HG03097 (cell line): Measurements from ENCODE around the gene CELA2A.
"Not testable (repeated sequence)": the region's sequence is repeated elsewhere in the genome, so short reads cannot be mapped to it uniquely, and the experiment has no call there.

ENCODE experiments used
- ATAC-seq: cut with Tn5 transposase; IDR thresholded peaks from one replicate; pipeline ENCODE4 v1.9.1; 2021; ENCODE audit not compliant: unreplicated experiment, low FRiP score

CELA2A gene

DNA sequence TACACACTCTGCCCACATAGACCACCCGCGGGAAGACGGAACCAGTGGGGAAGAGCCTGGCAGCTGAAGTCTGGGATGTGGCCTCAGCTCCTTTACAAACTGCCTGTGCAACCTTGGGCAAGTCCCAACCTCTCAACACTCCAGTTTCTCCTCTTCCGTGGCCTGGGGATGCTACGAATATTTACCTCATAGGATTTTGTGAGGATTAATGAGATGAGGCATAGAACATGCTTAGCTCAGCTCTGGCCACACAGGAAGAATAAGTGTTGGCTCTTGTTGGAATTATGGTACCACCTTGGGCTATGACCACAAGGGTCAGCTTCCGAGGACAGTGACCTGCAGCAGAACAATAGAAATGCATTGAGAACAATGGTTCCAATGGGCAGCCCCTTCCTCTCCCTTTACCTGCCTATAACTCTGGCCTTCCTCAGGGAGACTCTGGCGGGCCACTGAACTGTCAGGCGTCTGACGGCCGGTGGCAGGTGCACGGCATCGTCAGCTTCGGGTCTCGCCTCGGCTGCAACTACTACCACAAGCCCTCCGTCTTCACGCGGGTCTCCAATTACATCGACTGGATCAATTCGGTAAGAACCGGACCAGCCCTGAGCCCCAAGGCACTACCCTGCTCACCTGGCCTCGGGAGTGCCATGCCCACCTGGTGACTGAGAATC, 10.6 kb downstream of the CELA2A start:
- ATAC-seq, result not testable (repeated sequence)

DNA sequence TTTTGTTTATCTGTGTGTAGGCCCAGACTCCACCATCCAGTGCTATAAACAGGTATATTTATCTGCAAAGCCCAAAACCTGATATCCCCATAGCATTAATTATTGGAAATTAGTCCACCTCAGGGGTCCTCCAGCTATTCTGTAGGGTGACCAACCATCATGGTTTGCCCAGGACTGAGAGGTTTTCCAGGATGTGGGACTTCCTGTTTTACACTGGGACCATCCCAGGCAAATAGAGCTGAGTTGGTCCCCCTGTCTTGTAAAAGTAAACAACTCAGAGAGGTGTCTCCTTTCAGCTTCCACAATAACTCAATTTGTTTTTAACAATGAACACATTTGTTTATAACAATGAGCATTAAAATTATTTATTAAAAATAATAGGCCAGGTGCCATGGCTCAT, 11.6 kb downstream of the CELA2A start:
- no peak for ATAC-seq

DNA sequence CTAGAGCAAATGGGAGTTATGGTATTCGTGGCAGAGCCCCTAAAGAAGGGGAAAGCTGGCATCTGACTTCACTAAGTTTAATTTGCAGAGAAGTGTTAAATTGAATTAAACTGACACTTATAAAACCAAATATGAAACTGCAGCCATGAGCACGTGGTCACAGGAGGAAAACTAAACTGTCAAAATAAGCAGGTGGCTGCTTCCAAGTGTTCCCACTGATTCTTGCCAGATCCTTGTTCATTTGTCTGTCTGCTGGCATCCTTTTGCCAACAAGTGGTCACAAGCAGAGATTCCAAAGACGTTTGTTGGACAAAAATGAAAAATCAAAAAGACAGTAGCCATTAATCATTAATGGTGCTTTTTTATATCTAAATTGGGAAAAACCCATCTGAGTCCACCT, 12.8 kb downstream of the CELA2A start:
- no peak for ATAC-seq

DNA sequence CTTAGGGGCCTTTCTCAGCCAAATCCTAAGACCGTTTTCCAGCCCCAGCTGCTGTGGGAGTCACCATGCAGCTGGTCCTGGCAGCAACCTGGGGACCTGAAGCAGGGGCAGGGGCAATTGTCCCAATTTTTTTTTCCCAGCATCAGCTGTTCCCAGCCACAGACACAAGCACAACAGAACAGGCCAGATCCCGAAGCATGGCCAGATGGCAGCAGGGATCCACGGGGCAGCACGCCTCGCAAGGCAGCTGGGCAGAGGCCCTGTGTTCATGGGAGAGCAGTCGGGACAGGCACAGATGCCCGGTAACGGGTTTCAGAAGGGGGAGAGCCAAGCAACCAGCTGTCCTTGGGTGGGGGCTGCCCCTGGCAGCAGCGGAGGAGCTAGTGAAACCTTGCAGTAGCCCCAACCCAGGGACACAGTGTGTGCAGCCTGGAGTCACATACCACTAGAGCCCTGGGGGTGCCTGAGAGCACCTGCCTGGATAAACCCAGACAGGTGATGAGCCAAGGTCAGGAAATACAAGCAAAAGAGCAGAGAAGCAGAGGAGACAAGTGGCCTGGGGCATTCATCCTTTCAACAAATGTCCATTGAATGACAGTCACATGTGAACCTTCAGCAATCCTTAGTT, 13.4 kb downstream of the CELA2A start:
- ATAC-seq, result not testable (repeated sequence)

DNA sequence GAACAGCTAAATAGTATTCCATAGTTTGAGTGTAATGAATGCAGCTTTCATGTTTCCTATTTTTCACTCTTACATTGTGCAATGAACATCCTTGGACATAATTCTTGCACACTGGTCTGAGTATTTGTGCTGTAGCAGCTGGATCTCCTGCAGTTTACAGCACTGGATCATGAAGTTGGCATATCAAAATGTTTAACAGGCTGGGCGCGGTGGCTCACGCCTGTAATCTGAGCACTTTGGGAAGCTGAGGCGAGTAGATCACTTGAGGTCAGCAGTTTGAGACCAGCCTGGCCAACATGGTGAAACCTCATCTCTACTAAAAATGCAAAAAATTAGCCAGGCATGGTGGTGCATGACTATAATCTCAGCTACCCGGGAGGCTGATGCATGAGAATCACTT, 14.5 kb downstream of the CELA2A start:
- not testable (repeated sequence) for ATAC-seq

DNA sequence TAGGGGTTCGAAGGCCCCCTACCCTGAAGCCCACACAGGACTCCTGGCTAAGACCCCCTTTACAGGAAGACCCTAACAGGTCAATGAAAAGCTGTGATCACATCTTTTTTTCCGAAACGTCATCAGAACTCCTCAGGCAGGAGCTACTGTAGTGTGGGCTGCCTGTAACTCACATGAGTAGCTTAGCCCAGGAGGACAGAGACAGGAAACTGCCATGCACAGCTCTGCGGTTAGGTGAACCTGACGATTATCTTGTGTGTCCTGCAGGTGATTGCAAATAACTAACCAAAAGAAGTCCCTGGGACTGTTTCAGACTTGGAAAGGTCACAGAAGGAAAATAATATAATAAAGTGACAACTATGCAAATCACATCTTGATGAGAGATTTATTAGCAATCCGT, 15.2 kb downstream of the CELA2A start:
- not testable (repeated sequence) for ATAC-seq

DNA sequence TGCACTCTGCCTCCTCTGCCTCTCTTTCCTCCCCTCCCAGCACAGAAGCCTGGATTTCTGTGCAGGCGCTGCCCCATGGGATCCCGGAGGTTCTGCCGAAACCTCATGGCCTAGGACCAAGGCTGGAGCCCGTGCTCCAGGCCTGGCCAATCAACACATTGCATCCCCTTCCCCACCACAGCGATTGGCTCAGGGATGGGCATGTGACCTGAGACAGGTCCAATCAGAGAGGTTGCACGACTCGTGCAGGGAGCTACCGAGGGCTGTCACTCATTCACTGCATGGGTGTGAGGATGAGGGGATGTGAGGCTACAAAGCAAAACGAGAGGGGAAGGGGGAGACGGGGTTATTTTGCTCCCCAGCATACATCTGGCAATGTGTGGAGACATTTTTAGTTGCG, 16.1 kb downstream of the CELA2A start:
- ATAC-seq, result no peak

DNA sequence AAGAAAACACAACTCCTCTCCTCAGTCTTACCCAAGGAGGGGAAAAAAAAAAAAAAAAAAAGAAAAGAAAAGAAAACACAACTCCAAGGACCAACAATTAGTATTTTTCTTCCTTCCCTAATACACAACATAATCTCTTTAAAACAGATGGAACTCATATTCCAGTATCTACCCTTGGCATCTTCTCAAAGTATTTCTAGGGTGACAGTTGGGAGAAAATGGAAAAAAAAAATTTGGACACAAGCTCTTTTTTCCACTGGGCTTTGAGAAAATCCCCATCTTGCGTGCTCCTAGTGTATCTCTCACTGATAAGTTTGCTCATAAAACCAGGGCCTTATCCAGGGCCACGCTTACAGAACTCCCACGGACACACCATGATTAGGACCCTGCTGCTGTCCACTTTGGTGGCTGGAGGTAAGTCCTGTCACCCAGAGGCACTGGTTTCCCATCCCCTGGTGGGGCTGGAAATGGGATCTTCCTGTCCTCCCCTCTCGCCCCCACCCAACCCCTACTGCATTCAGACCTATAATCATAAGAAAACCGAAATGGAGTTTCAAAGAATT, 19.3 kb downstream of the CELA2A start, which contains the start of gene CELA2B:
CELA2B (plus strand) TSS at position 353 of the 563 bp plus-strand sequence; CDS start at position 375, 22 bp downstream.
- ATAC-seq, result no peak

DNA sequence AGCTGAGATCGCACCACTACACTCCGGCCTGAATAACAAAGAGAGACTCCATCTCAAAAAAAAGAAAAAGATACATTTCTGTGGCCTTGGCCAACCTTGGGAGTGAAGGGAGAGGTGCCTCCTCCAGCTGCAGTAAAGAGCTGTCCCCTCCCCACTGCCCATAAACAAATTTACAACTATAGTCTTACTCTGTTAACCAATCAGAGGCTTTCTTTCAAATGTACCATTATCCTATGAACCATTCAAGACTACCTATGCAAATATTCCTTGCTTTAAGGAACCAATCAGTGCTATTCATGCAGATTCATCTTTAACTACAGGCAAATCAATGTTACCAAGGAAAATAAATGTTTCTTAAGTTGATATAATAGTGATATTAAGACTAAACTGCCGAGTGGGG, 20.4 kb downstream of the CELA2A start:
- no peak for ATAC-seq

DNA sequence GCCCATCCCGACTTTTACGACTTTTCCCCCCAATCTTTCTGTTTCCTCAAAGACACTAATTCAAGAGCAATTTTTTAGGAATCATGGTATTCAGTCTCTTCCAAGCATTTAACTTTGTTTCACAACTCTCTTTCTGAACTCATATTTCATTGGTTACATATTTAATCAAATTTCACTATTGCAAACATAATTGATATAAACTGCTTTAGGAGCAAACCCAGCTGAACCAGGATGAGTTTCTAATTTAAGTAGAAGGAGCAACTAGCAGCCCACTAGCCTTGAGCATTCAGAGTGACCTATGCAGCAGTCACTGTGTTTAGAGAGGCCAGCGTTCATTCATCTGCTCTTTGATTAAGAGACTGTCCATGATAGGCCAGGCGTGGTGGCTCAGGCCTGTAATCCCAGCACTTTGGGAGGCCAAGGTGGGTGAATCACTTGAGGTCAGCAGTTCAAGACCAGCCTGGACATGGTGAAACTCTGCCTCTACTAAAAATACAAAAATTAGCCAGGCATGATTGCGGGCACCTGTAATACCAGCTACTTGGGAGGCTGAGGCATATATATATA, 21.2 kb downstream of the CELA2A start:
- ATAC-seq, result no peak

DNA sequence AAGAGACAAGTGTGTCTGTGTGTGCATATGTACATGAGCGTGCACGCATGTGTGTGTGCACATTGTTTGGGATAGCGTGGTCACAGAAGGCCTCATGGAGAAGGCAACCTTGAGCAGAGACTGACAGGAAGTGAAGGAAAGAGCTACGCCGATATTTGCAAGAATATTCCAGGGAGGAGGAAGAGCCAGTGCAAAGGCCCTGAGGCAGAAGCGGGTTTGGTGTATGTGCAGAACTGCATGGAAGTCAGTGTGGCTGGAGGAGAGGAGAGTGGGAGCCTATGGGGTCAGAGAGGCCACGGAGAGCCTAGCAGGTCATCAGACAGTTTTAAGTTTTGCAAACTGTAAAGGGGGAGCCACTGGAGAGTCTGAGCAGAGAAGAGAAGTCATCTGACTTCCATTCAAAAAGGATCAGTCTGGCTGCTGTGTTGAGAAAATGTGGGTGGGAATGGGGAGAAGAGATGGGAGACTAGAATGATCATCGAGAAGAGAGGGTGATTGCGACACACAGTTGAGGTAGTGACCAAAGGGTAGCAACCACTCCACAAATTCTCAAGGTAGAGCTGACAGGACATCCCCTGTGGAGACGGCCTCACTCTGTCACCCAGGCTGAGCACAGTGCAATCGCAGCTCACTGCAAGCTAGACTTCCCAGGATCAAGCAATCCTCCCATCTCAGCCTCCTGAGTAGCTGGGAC, 23.3 kb downstream of the CELA2A start:
- ATAC-seq, result no peak

DNA sequence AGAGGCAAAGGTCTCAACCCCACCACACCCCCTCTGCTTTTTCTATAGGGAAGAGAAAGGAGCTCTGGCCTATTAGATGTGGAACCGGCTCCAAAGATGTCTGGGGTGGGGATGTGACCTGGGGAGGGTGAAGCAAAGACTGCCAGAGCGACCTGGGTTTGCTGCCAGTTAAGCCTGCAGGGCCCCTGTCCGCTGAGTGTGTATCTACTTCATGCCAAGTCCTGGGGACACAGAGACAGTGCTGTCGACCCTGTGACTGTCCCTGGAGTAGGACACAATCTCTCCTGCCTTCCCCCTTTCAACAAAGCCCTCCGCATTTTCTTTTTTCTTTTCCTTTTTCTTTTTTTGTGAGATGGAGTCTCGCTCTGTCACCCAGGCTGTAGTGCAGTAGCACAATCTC, 25.9 kb downstream of the CELA2A start:
- ATAC-seq, result not testable (repeated sequence)

DNA sequence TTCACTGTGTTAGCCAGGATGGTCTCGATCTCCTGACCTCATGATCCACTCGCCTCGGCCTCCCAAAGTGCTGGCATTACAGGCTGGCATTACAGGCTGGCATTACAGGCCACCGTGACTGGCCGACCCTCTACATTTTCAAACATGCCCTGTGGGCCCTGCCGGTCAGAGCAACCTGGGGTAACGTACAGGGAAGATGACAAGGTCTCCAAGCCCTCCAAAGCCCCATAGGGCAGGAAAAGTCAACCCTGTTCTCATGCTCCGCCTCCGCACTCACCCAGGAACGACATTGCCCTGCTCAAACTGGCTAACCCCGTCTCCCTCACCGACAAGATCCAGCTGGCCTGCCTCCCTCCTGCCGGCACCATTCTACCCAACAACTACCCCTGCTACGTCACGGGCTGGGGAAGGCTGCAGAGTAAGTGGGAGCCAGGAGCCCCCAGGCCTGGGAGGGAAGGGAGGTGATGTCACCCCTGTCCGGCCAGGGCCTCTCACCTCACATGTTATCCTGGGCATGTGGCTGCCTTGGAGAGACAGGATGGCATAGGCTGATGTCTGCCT, 26.5 kb downstream of the CELA2A start:
- not testable (repeated sequence) for ATAC-seq

DNA sequence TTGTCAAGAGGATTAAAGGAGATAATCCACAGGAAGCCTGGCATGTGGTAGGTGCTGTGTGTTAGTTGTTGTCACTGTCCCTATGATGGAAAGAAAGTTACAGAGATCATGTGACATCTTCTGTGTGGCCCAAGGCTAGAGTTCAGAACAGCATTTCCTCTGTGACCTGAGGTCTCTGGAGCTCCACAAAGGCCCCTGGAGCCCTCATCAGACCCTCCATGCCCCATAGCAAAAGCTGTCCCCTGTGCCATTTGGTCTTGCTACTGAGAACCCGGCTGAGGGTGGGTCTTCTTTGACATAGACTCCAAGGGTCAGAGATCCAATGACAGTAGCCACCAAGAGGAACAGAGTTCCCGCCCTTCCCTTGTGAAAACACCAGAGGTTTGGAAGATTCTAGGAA, 27.4 kb downstream of the CELA2A start:
- ATAC-seq, result no peak

DNA sequence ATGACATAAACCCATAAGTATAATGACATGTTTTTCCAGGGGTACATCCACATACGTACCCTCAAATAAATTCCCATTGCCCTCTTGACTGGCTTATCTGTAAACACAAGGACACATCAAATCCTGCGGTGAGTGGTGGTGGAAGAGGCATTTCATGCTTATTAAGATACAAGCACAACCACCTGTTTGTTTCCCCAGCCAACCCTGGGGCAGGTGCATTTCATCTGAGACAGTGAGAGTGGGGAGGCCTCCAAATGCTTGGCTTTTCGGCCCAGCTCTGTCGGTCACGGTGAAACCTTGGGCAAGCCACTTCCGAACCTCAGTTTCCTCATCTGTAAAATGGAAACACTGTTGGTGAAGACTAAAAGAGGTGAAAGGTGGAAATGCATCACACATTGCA, 27.9 kb downstream of the CELA2A start:
- ATAC-seq, result not testable (repeated sequence)

DNA sequence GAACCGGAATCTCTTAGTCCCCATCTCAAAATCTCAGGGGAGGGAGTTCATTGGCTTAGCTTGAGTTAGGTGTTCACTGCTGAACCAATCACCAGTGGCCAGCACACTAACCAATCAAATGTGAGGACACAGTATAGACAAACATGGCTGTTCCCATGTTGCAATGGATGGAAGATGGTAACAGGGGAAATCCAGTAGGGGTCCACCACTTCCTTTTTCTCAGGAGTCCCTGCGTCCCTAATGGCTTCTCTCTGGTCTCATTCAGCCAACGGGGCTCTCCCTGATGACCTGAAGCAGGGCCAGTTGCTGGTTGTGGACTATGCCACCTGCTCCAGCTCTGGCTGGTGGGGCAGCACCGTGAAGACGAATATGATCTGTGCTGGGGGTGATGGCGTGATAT, 29.1 kb downstream of the CELA2A start:
- ATAC-seq, result no peak

DNA sequence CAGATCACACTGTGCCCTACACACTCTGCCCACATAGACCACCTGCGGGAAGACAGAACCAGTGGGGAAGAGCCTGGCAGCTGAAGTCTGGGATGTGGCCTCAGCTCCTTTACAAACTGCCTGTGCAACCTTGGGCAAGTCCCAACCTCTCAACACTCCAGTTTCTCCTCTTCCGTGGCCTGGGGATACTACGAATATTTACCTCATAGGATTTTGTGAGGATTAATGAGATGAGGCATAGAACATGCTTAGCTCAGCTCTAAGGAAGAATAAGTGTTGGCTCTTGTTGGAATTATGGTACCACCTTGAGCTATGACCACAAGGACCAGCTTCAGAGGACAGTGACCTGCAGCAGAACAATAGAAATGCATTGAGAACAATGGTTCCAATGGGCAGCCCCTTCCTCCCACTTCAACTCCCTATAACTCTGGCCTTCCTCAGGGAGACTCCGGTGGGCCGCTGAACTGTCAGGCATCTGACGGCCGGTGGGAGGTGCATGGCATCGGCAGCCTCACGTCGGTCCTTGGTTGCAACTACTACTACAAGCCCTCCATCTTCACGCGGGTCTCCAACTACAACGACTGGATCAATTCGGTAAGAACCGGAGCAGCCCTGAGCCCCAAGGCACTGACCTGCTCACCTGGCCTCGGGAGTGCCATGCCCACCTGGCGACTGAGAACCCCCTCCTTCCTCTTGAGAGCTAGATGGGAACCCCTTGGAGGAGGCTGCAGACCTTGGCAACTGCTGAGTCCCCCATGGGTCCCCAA, 30.5 kb downstream of the CELA2A start:
- not testable (repeated sequence) for ATAC-seq

DNA sequence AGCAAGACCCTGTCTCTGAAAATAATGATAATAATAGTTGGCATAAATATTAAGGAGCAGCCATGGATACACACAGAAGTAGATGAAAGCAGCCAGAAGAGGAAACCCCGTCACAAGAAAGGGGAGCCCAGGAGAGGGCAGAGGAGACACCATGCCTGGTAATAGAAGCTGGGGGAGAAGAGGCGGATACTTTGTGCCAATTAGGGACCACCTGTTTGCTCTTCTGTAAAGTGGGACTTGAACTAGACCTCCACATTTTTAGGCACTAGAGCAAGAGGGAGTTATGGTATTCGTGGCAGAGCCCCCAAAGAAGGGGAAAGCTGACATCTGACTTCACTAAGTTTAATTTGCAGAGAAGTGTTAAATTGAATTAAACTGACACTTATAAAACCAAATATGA, 31.8 kb downstream of the CELA2A start:
- no peak for ATAC-seq

DNA sequence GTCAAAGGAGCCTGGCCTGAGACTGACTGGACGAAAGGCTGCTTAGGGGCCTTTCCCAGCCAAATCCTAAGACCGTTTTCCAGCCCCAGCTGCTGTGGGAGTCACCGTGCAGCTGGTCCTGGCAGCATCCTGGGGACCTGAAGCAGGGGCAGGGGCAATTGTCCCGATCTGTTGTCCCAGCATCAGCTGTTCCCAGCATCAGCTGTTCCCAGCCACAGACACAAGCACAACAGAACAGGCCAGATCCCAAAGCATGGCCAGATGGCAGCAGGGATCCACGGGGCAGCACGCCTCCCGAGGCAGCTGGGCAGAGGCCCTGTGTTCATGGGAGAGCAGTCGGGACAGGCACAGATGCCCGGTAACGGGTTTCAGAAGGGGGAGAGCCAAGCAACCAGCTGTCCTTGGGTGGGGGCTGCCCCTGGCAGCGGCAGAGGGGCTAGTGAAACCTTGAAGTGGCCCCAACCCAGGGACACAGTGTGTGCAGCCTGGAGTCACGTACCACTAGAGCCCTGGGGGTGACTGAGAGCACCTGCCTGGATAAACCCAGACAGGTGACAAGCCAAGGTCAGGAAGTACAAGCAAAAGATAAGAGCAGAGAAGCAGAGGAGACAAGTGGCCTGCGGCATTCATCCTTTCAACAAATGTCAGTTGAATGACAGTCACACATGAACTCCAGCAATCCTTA, 32.7 kb downstream of the CELA2A start:
- ATAC-seq, result no peak
